Vagina (tissue), 2 donors: ENCODE measurements around the gene SLC37A1.

Experiments
- POLR2A ChIP-seq, 2 donors: fragments of 450-650 bp; IDR thresholded peaks; one replicate each; pipeline ENCODE4 v1.6.1; 2017; ENCODE audit warnings: antibody characterized with exemption in 2 of 2, mild to moderate bottlenecking in 2 of 2, moderate library complexity in 2 of 2
- POLR2AphosphoS5 ChIP-seq, 2 donors: sonication (generic); formaldehyde crosslinking; IDR thresholded peaks; one replicate each; pipeline ENCODE4 v1.9.0; 2017; ENCODE audit warnings: antibody characterized with exemption in 2 of 2, mild to moderate bottlenecking in 2 of 2, low read depth in 1 of 2; ENCODE audit not compliant: insufficient read depth in 1 of 2
- TF ChIP-seq, protein P1 (sequence below), 3 experiments: fragments of 450-650 bp in 2 of 3; fragments of 200-600 bp in 1 of 3; sonication (generic) in 1 of 3; IDR thresholded peaks; one replicate each; pipeline ENCODE4 v1.5.1; 2017 to 2019; ENCODE audit warnings: antibody characterized with exemption in 3 of 3, mild to moderate bottlenecking in 2 of 3, moderate library complexity in 2 of 3

DNA sequence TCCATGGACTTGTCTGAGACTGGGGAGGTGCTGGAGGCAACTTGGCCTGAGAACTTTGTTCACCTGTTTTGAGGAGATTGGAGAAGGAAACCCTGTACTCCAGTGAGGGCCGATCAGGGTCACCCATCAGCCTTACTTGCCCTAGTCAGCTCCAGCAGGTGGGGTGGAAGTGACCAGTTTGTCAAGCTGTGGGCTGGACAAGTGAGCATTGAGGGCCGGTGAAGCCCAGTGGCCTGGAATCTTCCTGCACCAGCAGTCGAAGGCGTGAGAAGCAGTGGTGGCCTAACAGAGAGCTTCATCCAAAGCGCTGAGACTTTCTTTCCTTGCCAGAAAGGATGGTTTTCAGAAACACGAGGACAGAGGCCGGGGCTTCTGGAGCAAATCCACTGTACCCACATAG, 9.6 kb downstream of the SLC37A1 start:
- TF ChIP-seq, protein P1, sequence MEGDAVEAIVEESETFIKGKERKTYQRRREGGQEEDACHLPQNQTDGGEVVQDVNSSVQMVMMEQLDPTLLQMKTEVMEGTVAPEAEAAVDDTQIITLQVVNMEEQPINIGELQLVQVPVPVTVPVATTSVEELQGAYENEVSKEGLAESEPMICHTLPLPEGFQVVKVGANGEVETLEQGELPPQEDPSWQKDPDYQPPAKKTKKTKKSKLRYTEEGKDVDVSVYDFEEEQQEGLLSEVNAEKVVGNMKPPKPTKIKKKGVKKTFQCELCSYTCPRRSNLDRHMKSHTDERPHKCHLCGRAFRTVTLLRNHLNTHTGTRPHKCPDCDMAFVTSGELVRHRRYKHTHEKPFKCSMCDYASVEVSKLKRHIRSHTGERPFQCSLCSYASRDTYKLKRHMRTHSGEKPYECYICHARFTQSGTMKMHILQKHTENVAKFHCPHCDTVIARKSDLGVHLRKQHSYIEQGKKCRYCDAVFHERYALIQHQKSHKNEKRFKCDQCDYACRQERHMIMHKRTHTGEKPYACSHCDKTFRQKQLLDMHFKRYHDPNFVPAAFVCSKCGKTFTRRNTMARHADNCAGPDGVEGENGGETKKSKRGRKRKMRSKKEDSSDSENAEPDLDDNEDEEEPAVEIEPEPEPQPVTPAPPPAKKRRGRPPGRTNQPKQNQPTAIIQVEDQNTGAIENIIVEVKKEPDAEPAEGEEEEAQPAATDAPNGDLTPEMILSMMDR (IDR thresholded peaks at IDR 0.05), result no peak
- TF ChIP-seq POLR2A (IDR thresholded peaks at IDR 0.05) (no peak), POLR2AphosphoS5 (IDR thresholded peaks at IDR 0.05; ENCODE audit: insufficient read depth in 1 of 2, low read depth in 1 of 2) (no peak)
